GM19043 (cell line): ENCODE measurements around the gene KIF1B.
"Not testable (repeated sequence)": the region's sequence is repeated elsewhere in the genome, so short reads cannot be mapped to it uniquely, and the experiment has no call there.

Experiments used
- ATAC-seq: cut with Tn5 transposase; IDR thresholded peaks from one replicate; pipeline ENCODE4 v1.9.1; 2021; ENCODE audit warnings: low read depth; ENCODE audit not compliant: unreplicated experiment

Gene KIF1B

DNA sequence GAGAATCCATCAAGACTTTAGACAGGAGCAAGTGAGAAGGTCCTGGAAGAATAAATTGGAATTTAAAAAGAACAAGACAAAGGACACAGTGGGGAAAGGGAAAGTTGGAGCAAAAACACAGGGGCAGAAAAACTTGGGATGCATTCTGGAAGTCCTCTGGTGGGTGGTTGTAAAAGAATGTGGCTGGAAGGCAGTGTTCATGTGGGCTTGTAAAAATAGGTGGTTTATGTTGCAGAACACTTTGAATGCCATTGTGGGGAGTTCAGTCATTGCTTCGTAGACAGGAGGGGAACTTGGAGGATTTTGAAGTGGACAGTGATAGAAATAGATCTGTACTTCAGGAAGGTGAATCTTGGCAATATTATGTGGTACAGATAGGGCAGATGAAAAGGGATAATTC lies 15.2 kb downstream of the KIF1B start:
- no peak for ATAC-seq

DNA sequence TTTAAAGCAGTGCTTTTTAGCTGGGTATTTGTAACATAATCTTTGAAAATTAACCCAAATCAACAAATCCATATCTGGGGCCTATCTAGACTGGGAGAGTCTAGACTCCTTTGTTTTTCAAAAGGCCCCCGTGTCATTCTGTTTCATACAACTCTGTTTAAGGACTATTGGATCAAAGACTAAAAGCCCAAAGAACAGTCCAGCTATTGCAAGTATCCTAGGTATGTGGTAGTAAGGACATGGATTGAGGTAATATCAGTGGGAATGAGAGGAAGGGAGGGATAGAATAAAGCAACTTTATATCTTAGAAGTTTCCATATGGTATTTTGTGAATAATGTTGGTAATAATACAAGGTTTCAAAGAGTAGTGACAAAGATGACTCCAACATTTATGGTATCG lies 18.2 kb downstream of the KIF1B start:
- no peak for ATAC-seq

DNA sequence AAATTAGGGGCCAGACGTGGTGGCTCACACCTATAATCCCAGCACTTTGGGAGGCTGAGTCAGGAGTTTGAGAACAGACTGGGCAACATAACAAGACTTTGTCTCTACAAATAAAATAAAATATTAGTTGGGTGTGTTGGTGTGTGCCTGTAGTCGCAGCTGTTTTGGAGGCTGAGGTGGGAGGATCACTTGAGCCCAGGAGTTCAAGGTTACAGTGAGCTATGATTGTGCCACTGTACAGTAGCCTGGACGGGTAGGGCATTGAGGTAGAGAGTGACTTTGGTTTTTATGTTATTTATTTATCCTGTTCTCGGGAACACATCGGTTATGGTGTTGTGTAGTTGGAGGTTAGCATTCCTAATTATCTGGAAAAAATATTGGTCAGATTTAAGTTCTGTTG lies 19.5 kb downstream of the KIF1B start:
- no peak for ATAC-seq

DNA sequence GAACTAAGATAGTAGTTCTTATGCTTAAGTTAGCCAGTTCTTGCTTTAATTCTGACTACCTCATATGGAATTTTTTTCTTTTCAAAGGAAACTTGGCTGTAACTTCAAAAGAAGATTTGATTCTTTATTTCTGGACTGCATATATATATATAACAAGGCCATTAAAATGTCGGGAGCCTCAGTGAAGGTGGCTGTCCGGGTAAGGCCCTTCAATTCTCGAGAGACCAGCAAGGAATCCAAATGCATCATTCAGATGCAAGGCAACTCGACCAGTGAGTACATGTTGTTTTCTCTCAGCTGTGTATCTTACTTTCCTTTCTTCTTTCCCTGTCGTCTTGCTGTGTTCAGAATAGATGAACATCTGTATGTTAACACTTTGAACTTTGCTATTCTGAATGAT lies 21.8 kb downstream of the KIF1B start:
- no peak for ATAC-seq

DNA sequence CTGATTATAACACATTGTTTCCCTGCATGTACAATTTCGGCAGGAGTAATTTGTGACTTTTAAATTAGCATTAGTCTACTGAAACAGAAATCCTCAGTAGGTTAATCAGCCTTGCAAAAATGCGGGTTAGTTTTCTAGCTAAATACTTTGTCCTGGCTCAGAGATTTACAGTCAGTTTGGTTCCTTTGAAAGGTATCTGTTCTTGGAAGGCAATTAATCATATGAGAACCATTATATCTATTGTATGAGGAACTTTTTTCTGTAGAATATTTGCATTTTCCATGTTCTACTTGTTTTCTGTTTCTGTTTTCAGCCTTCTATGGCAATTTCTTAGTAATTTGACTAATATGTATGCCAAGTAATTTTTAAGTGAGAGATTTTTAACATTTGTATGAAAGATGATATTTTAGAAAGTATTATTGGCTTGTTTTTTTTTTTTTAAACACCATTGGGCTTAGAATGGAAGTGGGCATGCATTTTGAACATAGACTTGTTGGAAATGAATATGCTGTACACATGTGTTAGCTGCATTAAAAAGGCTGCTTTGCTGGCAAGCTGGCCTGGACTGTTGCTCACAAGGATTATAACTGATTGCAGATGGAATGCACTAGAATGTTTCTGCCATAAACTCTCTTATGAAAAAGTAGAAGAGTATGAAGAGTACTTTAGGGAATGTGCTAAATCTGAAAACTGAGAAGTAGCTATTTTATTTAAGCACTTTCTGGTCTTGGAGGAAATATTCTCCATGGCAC lies 26.2 kb downstream of the KIF1B start:
- no peak for ATAC-seq

DNA sequence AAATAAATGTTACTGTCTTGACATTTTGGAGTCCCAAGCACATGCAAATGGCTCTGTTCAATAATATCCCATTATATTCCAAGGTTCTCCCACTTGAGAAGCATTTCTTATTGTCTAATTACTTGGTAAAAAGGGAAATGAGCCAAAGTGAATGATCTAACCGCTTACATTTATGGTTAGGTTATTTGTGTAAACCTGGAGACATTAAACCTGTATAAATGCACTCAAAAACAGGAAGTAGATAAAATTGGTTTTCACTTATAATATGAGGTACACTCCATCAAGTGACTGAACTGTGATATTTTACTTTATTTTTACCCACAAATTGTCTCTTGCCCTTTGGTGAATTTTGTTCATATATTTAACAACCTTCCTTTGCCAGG lies 26.8 kb downstream of the KIF1B start:
- no peak for ATAC-seq

DNA sequence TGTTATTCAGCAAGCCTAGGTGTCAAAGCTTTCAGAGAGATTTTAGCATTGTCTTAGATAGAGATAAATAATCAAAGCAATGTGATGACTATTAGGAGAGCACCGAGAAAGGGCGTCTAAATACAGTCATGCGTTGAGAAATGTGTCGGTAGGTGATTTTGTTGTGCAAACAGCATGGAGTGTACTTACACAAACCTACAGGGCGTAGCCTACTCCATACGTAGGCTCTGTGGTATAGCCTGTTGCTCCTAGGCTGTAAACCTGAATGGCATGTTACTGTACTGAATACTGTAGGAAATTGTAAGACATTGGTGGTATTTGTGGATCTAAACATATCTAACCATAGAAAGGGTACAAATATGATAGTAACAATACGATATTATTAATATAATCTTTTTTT lies 31.8 kb downstream of the KIF1B start:
- ATAC-seq: no peak

DNA sequence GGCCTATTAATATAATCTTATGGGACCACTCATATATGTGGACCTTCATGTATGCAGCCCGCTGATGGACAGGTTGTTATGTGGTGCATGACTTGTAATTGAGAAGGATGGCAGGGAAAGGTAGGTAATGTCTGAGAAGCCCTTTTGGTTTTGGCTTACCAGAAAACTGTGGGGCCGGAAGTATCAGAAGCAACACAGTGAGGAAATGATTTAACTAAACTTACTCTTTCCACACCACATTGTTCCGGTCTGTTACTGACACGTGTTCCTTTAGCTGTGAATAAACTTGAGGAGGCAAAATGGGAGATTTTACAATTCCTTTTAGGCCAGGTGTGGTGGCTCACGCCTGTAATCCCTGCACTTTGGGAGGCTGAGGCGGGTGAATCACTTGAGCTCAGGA lies 32.4 kb downstream of the KIF1B start:
- ATAC-seq: no peak

DNA sequence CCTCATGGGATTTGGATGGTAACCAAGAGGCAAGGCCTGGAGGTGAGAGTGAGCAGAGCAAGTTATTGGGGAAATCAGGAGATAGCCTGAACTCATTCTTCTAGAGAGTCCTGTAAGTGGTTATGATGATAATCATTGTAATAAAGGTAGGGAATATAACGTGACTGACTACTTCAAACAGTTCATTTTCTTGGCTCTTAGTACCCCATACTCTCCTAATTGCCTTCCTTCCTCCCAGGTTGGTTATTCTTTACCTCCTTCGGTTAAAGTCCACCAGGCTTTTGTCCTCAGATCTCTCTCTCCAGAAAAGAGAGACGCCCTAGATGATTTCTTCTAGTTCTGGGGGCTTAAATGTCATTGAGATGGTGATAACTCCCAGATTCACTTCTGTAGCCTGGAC lies 35.3 kb downstream of the KIF1B start:
- ATAC-seq: no peak

DNA sequence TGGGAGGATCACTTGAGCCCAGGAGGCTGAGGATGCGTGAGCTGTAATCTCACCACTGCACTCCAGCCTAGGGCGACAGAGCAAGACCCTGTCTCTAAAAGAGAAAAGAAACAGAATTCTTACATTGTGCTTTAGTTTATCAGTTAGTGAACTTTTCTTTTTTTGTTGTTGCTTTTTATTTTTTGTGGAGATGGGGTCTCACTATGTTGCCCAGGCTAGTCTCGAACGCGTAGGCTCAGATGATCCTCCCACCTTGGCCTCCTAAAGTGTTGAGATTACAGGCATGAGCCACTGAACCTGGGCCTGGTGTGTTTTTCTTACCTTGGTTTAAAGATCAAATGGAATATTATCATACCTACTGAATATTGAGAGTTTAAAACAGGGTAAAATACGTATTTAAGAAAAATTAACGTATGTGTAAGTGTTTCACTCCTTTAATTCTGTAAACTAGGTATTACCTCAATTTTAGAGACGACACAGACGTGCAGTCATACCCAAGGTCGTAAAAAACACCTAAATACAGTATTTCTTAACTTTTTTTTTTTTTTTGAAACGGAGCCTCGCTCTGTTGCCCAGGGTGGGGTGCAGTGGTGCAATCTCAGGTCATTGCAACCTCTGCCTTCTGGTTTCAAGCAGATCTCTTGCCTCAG lies 39.6 kb downstream of the KIF1B start:
- ATAC-seq: no peak

DNA sequence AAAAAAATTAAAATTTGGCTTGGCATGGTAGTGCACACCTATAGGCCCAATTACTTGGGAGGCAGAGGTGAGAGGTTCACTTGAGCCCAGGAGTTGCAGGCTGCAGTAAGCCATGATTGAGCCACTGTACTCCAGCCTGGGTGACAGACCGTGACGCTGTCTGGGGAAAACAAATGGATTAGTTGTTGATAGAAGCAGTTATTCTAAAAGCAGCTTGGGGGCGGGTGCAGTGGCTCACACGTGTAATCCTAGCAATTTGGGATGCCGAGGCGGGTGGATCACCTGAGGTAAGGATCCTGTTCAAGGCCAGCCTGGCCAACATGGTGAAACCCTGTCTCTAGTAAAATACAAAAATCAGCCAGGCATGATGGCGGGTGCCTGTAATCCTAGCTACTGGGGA lies 40.3 kb downstream of the KIF1B start:
- no peak for ATAC-seq

DNA sequence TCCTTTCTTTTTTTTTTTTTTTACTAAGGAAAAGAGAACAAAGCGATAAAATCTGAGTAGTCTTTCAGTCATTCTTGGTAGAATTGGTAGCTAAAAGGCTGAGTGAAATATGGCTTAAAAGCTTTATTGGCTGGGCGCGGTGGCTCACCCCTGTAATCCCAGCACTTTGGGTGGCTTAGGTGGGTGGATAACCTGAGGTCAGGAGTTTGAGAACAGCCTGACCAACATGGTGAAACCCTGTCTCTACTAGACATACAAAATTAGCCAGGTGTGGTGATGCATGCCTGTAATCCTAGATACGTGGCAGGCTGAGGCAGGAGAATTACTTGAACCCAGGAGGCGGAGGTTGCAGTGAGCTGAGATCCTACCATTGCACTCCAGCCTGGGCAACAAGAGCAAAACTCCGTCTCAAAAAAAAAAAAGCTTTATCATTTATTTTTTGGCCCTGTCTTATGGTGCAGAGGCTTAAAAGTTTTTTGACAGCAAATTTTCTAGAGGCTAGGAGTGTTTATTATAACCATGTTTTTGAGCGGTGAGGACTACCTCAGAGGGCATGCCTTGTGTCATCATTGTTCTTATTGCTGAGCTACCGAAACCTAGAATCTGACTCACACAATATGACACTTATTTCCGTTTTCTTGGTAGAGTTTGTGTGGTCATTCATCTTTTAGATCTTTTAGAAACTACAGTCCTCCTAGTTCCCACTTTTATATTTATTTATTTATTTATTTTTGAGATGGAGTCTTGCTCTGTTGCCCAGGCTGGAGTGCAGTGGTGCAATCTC lies 41.1 kb downstream of the KIF1B start:
- not testable (repeated sequence) for ATAC-seq

DNA sequence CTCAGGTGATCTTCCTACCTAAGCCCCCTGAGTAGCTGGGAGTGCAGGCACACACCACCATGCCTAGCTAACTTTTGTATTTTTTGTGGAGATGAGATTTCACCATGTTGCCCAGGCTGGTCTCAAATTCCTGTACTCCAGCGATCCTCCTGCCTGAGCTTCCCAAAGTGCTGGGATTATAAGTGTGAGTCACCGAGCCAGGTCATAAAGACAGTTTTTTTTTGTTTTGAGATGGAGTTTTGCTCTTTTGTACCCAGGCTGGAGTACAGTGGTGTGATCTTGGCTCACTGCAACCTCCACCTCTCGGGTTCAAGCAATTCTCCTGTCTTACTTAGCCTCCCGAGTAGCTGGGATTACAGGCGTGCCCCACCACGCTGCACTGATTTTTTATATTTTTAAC lies 42.1 kb downstream of the KIF1B start:
- no peak for ATAC-seq

DNA sequence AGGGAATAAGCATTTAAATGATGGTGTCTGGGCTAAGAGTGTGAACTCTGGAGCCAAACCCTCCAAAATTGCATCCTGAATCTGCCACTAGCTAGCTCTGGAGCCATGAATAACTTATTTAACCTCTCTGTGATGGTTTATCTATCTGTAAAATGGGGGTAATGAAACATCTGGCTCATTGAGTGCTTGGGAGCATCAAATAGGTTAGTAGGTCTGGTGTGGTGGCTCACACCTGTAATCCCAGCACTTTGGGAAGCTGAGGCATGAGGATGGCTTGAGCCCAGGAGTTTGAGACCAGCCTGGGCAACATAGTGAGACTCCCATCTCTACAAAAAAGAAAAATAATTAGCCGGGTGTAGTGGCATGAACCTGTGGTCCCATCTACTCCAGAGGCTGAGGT lies 42.8 kb downstream of the KIF1B start:
- no peak for ATAC-seq

DNA sequence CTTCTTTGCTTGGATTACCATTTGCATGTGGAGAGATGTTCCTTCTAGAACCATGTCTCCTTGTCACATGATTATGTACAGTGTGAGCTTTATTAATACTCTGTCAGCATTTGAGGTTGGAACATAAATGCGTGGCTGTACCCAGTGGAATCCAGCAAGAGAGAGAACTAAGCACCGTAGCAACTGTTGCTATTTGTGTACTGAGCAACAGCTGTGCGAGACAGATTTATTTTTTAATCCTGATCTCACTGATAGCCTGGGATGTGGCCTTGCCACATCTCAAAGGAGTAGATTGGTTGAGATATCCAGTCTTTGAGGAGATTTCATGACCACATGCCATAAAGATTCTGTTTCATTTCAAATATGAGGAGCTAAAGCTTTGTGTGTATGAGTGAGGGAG lies 43.4 kb downstream of the KIF1B start:
- no peak for ATAC-seq

DNA sequence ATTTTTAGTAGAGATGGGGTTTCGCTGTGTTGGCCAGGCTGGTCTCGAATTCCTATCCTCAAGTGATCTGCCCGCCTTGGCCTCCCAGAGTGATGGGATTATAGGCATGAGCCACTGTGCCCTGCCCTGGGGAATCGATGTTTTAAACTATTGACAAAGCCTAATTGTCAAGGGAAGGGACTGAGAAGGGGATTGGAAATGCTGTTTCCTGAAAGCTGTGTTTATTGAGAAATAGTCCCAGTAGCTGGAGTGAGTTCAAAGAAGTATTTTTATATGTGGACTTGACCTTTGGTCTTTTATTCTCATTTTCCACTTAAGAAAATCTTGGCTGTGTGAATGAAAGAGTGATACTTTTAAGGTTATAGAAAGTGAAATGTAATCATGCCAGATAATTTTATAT lies 47.5 kb downstream of the KIF1B start:
- no peak for ATAC-seq

DNA sequence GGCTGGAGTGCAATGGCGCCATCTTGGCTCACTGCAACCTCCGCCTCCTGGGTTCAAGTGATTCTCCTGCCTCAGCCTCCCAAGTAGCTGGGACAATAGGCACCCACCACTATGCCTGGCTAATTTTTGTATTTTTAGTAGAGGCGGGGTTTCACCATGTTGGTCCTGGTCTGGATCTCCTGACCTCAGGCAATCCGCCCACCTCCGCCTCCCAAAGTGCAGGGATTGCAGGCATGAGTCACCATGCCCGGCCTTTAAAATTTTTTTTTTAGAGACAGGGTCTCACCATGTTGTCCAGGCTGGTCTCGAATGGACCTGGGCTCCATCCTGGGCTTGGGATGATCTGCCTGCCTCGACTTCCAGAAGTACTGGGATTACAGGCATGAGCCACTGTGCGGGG lies 49.2 kb downstream of the KIF1B start:
- ATAC-seq: not testable (repeated sequence)

DNA sequence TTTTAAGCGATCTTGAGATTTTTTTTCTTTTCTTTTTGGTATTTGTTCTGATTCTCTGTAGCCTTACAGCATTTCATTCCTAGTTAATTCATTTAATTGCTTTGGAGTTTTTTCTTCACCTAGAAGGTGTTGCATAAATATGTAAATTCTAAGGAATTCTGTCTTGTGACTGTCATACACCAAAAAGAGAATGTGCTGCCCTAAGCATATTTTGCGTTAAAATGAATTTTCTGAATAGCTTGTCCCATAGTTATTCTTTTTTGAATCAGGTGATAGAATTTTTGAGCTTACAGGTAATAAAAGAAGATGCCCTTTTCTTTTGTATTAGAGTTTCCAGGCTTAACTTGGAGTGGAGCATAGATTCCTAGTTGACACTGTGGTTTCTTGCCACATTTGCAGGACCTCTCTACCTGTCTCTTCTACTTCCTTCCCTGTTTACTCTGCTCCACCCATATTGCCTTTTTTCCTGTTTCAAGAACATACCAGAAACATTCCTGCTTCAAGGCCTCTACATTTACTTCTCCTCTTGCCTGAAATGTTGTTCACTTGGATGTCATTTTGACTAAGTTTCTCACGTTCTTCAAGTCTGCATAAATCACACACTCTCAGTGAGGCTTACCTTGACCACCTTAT lies 53.2 kb downstream of the KIF1B start:
- no peak for ATAC-seq

DNA sequence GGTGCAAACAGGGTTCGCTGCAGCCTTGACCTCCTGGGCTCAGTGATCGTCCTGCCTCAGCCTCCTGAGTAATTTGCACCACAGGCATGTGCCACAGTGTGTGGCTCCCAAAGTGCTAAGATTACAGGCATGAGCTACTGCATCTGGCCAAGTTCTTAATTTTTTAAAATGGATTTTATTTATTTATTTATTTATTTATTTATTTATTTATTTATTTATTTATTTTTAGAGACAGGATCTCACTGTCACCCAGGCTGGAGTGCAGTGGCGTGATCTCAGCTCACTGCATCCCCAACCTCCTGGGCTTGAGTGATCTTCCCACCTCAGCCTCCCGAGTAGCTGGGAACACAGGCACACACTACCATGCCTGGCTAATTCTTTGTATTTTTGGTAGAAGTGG lies 54.7 kb downstream of the KIF1B start:
- ATAC-seq: no peak

DNA sequence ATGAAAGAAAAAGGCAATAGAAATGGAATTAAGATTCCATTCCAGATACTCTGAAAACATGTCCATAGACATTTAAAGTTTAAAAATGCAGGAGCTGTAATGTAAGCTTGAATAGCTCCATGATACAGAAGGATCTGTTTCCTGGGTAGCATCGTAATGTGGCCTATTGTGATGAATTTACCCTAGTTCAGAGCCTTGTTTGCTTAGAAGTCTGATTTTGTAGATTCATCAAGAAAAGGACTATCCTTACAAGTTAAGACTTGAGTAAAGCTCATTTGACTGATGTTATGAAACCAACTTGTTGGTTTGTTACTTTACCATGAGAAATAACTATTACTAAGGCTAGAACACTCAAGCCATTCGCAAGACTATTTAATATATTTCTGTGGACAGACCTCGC lies 55.5 kb downstream of the KIF1B start:
- no peak for ATAC-seq

DNA sequence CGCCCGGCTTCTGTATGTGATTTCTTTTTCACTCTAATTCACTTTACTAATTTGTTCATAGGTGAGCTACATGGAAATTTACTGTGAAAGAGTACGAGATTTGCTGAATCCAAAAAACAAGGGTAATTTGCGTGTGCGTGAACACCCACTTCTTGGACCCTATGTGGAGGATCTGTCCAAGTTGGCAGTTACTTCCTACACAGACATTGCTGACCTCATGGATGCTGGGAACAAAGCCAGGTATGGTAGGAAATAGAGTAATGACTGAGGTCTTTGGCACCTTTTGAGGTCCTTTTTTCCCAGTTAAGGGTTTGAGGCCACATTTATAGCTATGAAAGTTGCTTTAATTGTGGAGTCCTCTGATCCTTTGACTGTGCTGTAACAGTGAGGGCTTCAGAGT lies 56.9 kb downstream of the KIF1B start:
- ATAC-seq: no peak
